Ishikawa (cell line): ENCODE data around the gene ANO7.

Experiments used
- CEBPB ChIP-seq: IDR thresholded peaks from 2 replicates; pipeline ENCODE4 v1.6.1; 2012
- CREB1 ChIP-seq: IDR thresholded peaks from 2 replicates; pipeline ENCODE4 v1.6.1; 2012; ENCODE audit warnings: low read depth
- EGR1 ChIP-seq: IDR thresholded peaks from 2 replicates; pipeline ENCODE4 v1.6.1; 2012
- EP300 ChIP-seq: IDR thresholded peaks from 2 replicates; pipeline ENCODE4 v1.6.1; 2012; ENCODE audit warnings: borderline replicate concordance
- FOXM1 ChIP-seq: IDR thresholded peaks from 2 replicates; pipeline ENCODE4 v1.6.1; 2012; ENCODE audit warnings: low read depth, borderline replicate concordance
- MAX ChIP-seq: IDR thresholded peaks from 2 replicates; pipeline ENCODE4 v1.6.1; 2012
- NFIC ChIP-seq: IDR thresholded peaks from 2 replicates; pipeline ENCODE4 v1.6.1; 2012
- RAD21 ChIP-seq: IDR thresholded peaks from 2 replicates; pipeline ENCODE4 v1.6.1; 2012; ENCODE audit warnings: low read depth
- REST ChIP-seq: IDR thresholded peaks from 2 replicates; pipeline ENCODE4 v1.6.1; 2012; ENCODE audit warnings: low read depth, mild to moderate bottlenecking
- TAF1 ChIP-seq: IDR thresholded peaks from 2 replicates; pipeline ENCODE4 v1.6.1; 2012; ENCODE audit warnings: low read depth, mild to moderate bottlenecking
- TCF12 ChIP-seq: IDR thresholded peaks from 2 replicates; pipeline ENCODE4 v1.6.1; 2012; ENCODE audit warnings: low read depth
- TEAD4 ChIP-seq: IDR thresholded peaks from 2 replicates; pipeline ENCODE4 v1.6.1; 2012
- USF1 ChIP-seq: IDR thresholded peaks from 2 replicates; pipeline ENCODE4 v1.6.1; 2012
- YY1 ChIP-seq: IDR thresholded peaks from 2 replicates; pipeline ENCODE4 v1.6.1; 2012; ENCODE audit warnings: low read depth
- ZBTB7A ChIP-seq: IDR thresholded peaks from 2 replicates; pipeline ENCODE4 v1.6.1; 2012; ENCODE audit warnings: low read depth

The ANO7 gene

GRCh38 chr2:241202268-241202585 lies 13.8 kb downstream of the ANO7 start:
- TF ChIP-seq EGR1 (no peak), NFIC (no peak), FOXM1 (no peak), MAX (no peak), YY1 (no peak), TEAD4 (no peak), EP300 (no peak), ZBTB7A (no peak), TCF12 (no peak), TAF1 (no peak), RAD21 (no peak), CREB1 (no peak), USF1 (no peak), REST (no peak), CEBPB (no peak)

GRCh38 chr2:241202681-241203080 lies 14.2 kb downstream of the ANO7 start:
- TF ChIP-seq CREB1 (no peak), FOXM1 (no peak), RAD21 (no peak), USF1 (no peak), REST (no peak), EGR1 (no peak)

GRCh38 chr2:241203218-241204009 lies 14.9 kb downstream of the ANO7 start:
- TF ChIP-seq REST (no peak), TCF12 (no peak), ZBTB7A (no peak), EGR1 (no peak), NFIC (no peak), EP300 (no peak), MAX (no peak)

- no peak for TF ChIP-seq CREB1
These were observed 15.5 kb downstream of the ANO7 start for GRCh38 chr2:241204010-241204384.

- TF ChIP-seq CEBPB (no peak), TAF1 (no peak), MAX (no peak), EGR1 (no peak), ZBTB7A (no peak), CREB1 (no peak), TEAD4 (no peak), TCF12 (no peak), FOXM1 (no peak), EP300 (no peak), YY1 (no peak), REST (no peak), USF1 (no peak), NFIC (no peak), RAD21 (no peak)
These were observed 16.0 kb downstream of the ANO7 start for GRCh38 chr2:241204490-241204889.
